Prostate gland (tissue), 2 donors: ENCODE results near the gene CRP. TPM values are rescaled to one million over a fixed set of nuclear protein-coding genes. Genes with fewer than 3 reads are reported as not detected.

Experiments used
- DNase-seq: peaks from one replicate; pipeline ENCODE4 v3.0.0-alpha.2; 2019; ENCODE audit warnings: low spot score
- H3K27ac ChIP-seq, 2 donors: fragments of 200-600 bp; sonication (generic); 2 replicates each; pipeline ENCODE4 v1.5.1; 2017 to 2019
- H3K27me3 ChIP-seq: fragments of 200-600 bp; sonication (generic); replicated peaks from 2 replicates; pipeline ENCODE4 v1.5.1; 2019; ENCODE audit not compliant: insufficient read depth
- H3K36me3 ChIP-seq, 2 donors: fragments of 200-600 bp; sonication (generic); 1 replicate in 1 of 2; 2 replicates in 1 of 2; pipeline versions ENCODE4 v1.5.1 to v1.8.1; 2017 to 2019
- H3K4me1 ChIP-seq: fragments of 200-600 bp; sonication (generic); replicated peaks from 2 replicates; pipeline ENCODE4 v1.5.1; 2019
- H3K4me3 ChIP-seq, 2 donors: fragments of 200-600 bp; sonication (generic); 2 replicates each; pipeline ENCODE4 v1.5.1; 2017 to 2019
- H3K9me3 ChIP-seq: fragments of 200-600 bp; sonication (generic); 2 replicates; pipeline ENCODE4 v1.5.1; 2017
- POLR2A ChIP-seq: fragments of 450-650 bp; IDR thresholded peaks from one replicate; pipeline ENCODE4 v1.6.1; 2016; ENCODE audit warnings: antibody characterized with exemption, mild to moderate bottlenecking
- POLR2AphosphoS5 ChIP-seq: sonication (generic); formaldehyde crosslinking; IDR thresholded peaks from one replicate; pipeline ENCODE4 v1.6.1; 2017; ENCODE audit warnings: antibody characterized with exemption
- WGBS: methylation state at CpG from one replicate; pipeline ENCODE4 v1.1.5; 2018; 5-methylcytosine and 5-hydroxymethylcytosine counted together
- intact Hi-C: fragments of 100-400 bp; cut with DNase I; formaldehyde crosslinking; loops from one replicate; pipeline ENCODE4 v1.14.2; 2022
- total RNA-seq, 2 donors: library from RNA; depleted of rRNA; stranded (reverse); fragments of >200 nt; gene quantifications; one replicate each; pipeline ENCODE4 v1.1.0, GENCODE V29; 2016
- TF ChIP-seq, protein P1 (sequence below), 4 experiments: fragments of 200-600 bp in 2 of 4; fragments of 450-650 bp in 2 of 4; sonication (generic) in 2 of 4; IDR thresholded peaks; 1 replicate in 3 of 4; 2 replicates in 1 of 4; pipeline ENCODE4 v1.5.1; 2016 to 2019; ENCODE audit warnings: antibody characterized with exemption in 4 of 4, mild to moderate bottlenecking in 2 of 4, moderate library complexity in 2 of 4

CRP gene
- total RNA-seq, 2 donors from 2014 or later: 0.55 TPM; not detected in 1

DNA sequence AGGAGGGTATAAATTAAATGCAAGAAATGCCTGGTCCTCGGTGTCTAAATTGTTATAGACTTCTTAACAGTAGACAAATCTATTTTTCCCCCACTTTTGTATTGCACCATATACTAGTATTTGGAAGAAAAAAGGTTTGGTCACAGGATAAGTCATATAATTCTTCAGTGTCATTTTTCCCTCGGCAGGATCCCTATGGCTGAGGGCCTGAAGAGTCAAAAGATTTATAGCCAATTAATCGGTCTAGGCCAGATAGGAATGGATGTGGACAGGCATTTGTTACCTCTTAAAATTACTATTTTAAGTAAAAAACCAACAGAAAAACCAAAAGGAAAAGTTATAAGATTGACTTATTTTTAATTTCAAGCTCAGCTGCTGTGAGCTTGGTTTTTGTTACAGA lies 45.6 kb downstream of the CRP start:
- H3K4me1 ChIP-seq: no peaks in the 10 kb centered on the region
- TF ChIP-seq POLR2AphosphoS5 (no peak), POLR2A (no peak)
- TF ChIP-seq, protein P1, sequence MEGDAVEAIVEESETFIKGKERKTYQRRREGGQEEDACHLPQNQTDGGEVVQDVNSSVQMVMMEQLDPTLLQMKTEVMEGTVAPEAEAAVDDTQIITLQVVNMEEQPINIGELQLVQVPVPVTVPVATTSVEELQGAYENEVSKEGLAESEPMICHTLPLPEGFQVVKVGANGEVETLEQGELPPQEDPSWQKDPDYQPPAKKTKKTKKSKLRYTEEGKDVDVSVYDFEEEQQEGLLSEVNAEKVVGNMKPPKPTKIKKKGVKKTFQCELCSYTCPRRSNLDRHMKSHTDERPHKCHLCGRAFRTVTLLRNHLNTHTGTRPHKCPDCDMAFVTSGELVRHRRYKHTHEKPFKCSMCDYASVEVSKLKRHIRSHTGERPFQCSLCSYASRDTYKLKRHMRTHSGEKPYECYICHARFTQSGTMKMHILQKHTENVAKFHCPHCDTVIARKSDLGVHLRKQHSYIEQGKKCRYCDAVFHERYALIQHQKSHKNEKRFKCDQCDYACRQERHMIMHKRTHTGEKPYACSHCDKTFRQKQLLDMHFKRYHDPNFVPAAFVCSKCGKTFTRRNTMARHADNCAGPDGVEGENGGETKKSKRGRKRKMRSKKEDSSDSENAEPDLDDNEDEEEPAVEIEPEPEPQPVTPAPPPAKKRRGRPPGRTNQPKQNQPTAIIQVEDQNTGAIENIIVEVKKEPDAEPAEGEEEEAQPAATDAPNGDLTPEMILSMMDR (IDR thresholded peaks at IDR 0.05): no peak
- no peak overlapping the region for H3K27ac ChIP-seq
- intact Hi-C loops: no loop called here
- no peaks in the 10 kb centered on the region for H3K9me3 ChIP-seq
- H3K36me3 ChIP-seq: no peaks in the 10 kb centered on the region
- DNase-seq: no peak
- 30% methylated on average over 3 of the region's 3 CpGs for WGBS
- H3K4me3 ChIP-seq: no peak overlapping the region
- H3K27me3 ChIP-seq: no peaks in the 10 kb centered on the region

DNA sequence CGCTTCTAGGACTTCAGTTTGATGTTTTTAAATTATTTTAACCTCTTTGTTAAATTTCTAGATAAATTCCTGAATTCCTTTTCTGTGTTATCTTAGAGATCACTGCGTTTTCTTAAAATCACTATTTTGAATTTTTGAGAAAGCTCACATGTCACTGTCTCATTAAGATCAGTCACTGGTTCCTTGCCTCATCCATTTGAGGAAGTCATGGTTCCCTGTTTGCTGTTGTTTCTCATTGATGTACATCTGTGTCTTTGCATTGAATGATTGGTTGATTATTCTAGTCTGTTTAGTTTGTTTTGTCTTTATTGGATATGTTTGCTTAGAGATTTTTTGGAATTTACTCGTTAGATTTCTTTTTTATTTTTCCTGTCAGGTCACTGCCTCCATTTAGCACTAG lies 50.1 kb downstream of the CRP start:
- TF ChIP-seq, protein P1 (IDR thresholded peaks at IDR 0.05): no peak
- TF ChIP-seq POLR2AphosphoS5 (no peak), POLR2A (no peak)
- Histone ChIP-seq H3K27ac (no peak overlapping the region), H3K36me3 (no peaks in the 10 kb centered on the region), H3K4me3 (no peak overlapping the region), H3K4me1 (no peaks in the 10 kb centered on the region), H3K27me3 (no peaks in the 10 kb centered on the region), H3K9me3 (no peaks in the 10 kb centered on the region)
- 81% methylated on average over 3 of the region's 3 CpGs for WGBS
- no peak for DNase-seq
- intact Hi-C loops: no loop called here

DNA sequence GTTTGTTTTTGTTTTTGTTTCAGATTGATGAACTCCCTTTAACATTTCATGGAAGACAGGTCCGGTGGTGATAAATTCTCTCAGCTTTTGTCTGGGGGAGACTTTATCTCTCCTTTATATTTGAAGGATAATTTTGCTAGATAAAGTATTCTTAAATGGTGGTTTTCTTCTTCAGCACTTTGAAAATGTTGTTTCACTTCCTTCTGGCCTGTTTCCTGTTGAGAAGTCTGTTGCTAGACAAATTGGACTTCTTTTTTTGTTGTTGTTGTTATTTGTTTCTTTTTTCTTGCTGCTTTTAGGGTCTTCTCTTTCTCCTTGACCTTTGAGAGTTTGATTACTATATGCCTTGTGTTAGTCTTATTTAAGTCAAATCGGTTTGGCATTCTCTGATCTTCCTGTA lies 50.8 kb downstream of the CRP start:
- Histone ChIP-seq H3K36me3 (no peaks in the 10 kb centered on the region), H3K4me1 (no peaks in the 10 kb centered on the region), H3K4me3 (no peak overlapping the region), H3K27me3 (no peaks in the 10 kb centered on the region), H3K27ac (no peak overlapping the region), H3K9me3 (no peaks in the 10 kb centered on the region)
- WGBS: 72% methylated on average over 2 of the region's 2 CpGs
- TF ChIP-seq, protein P1 (IDR thresholded peaks at IDR 0.05): no peak
- no peak for TF ChIP-seq POLR2AphosphoS5
- TF ChIP-seq POLR2A: no peak
- DNase-seq: no peak
- intact Hi-C loops: no loop called here

Other genes starting within 250 kb of the CRP start
- not detected for gene OR10J5, start 178.6 kb downstream of the CRP start, total RNA-seq
- gene APCS, start 126.8 kb downstream of the CRP start, total RNA-seq: not detected
- gene DUSP23, start 66.4 kb upstream of the CRP start, total RNA-seq: 10 to 100 TPM; 79.3 to 85.0 TPM
- gene FCRL6, start 87.8 kb upstream of the CRP start, total RNA-seq: not detected
- gene SLAMF8, start 112.3 kb upstream of the CRP start, total RNA-seq: 1 to 10 TPM; 1.1 to 1.2 TPM
- not detected for gene VSIG8, start 148.1 kb upstream of the CRP start, total RNA-seq
- 1 to 10 TPM in 1 of 2 donors, not detected in 1; 2.6 TPM for gene CFAP45, start 185.6 kb upstream of the CRP start, total RNA-seq
- 100 to 1,000 TPM in 1 of 2 donors, 10 to 100 TPM in 1; 97.1 to 386 TPM for gene TAGLN2, start 210.9 kb upstream of the CRP start, total RNA-seq
- 10 to 100 TPM in 1 of 2 donors, 1 to 10 TPM in 1; 7.6 to 17.3 TPM for gene IGSF9, start 231.0 kb upstream of the CRP start, total RNA-seq
- gene SLAMF9, start 239.6 kb upstream of the CRP start, total RNA-seq: not detected